NCI-H748 treated with DMSO at 0.1 percent for 48 hours (cell line): ENCODE results near the gene CREB5.

Experiments
- DNase-seq: peaks from one replicate; lab custom pipeline; 2025; lab: John Stamatoyannopoulos, UW

The CREB5 gene

GRCh38 chr7:28516390-28517172, 104.3 kb downstream of the CREB5 start:
- no peak for DNase-seq

- no peak for DNase-seq
Measured at GRCh38 chr7:28517206-28517605, 104.9 kb downstream of the CREB5 start.

GRCh38 chr7:28517606-28518005, 105.3 kb downstream of the CREB5 start:
- DNase-seq, result no peak

GRCh38 chr7:28520074-28521015, 108.0 kb downstream of the CREB5 start:
- no peak for DNase-seq

GRCh38 chr7:28524978-28525377, 112.7 kb downstream of the CREB5 start:
- no peak for DNase-seq

GRCh38 chr7:28528899-28529298, 116.6 kb downstream of the CREB5 start:
- DNase-seq, result no peak

- no peak for DNase-seq
Measured at GRCh38 chr7:28529755-28530154, 117.4 kb downstream of the CREB5 start.

- no peak for DNase-seq
Measured at GRCh38 chr7:28530175-28530802, 118.0 kb downstream of the CREB5 start.

GRCh38 chr7:28530803-28531175, 118.5 kb downstream of the CREB5 start:
- no peak for DNase-seq

- no peak for DNase-seq
Measured at GRCh38 chr7:28531291-28531690, 119.0 kb downstream of the CREB5 start.

- no peak for DNase-seq
Measured at GRCh38 chr7:28532181-28532580, 119.9 kb downstream of the CREB5 start.

- no peak for DNase-seq
Measured at GRCh38 chr7:28533267-28533666, 120.9 kb downstream of the CREB5 start.

- DNase-seq, result no peak
Measured at GRCh38 chr7:28533731-28534531, 121.6 kb downstream of the CREB5 start.

- DNase-seq, result no peak
Measured at GRCh38 chr7:28536259-28536658, 123.9 kb downstream of the CREB5 start.

- no peak for DNase-seq
Measured at GRCh38 chr7:28539289-28539981, 127.1 kb downstream of the CREB5 start.

GRCh38 chr7:28542410-28542809, 130.1 kb downstream of the CREB5 start:
- DNase-seq, result no peak

GRCh38 chr7:28544453-28545117, 132.3 kb downstream of the CREB5 start:
- no peak for DNase-seq

- DNase-seq, result no peak
Measured at GRCh38 chr7:28546067-28546466, 133.7 kb downstream of the CREB5 start.

- DNase-seq, result no peak
Measured at GRCh38 chr7:28547115-28547514, 134.8 kb downstream of the CREB5 start.

- DNase-seq, result no peak
Measured at GRCh38 chr7:28548416-28548815, 136.1 kb downstream of the CREB5 start.

- no peak for DNase-seq
Measured at GRCh38 chr7:28549998-28550397, 137.7 kb downstream of the CREB5 start.
